DOHH2 (cell line): ENCODE measurements around the gene DRICH1.

Experiments
- EZH2phosphoT487 ChIP-seq: fragments of 200-600 bp; sonication (generic); IDR thresholded peaks from 2 replicates; pipeline ENCODE4 v1.6.1; 2017; ENCODE audit warnings: borderline replicate concordance, mild to moderate bottlenecking, antibody characterized with exemption, low read length, moderate library complexity, mixed read lengths
- TF ChIP-seq, protein P1 (sequence below): fragments of 200-600 bp; sonication (generic); IDR thresholded peaks from one replicate; pipeline ENCODE4 v1.5.1; 2014; ENCODE audit warnings: antibody characterized with exemption, mild to moderate bottlenecking, low read depth, low read length; ENCODE audit not compliant: poor library complexity, severe bottlenecking

DNA sequence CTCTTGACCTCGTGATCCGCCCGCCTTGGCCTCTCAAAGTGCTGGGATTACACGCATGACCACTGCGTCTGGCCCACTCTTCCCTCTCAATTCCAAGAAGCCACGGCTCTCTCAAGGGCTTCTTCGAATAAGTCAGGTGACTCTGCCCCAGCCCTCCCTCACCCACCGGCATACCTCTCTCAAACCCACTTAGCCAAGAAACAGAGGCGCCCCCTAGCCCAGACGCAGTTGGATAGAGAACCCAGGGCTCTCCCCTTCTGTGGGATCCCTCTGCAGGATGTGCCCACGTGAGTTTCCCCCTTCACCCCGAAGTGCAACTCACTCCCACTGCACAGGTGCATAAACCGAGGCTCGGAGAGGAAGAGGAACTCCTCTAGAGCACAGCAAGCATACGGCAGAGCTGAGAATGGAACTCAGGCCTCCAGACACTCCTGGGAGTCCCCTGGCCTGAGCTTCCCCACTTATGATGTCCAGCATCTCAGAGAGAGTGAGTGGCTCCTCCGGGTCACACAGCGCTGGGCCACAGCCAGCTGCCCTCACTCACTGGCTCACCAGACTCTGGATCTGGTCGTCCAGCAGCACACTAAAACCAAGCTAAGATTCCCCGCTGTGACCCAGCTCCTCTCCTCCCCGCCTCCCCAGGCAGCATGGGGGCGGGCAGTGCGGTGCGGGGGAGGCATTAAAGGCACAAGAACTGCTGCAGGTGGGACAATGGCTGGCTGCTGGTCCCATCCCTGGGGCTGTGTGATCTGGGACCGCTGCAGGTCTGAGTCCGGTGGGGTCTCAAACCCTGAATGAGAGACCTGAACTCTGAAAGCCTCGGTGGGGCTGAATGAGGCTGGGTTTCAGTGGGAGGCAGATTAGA is 41.9 kb upstream of the DRICH1 start:
- TF ChIP-seq, protein P1, sequence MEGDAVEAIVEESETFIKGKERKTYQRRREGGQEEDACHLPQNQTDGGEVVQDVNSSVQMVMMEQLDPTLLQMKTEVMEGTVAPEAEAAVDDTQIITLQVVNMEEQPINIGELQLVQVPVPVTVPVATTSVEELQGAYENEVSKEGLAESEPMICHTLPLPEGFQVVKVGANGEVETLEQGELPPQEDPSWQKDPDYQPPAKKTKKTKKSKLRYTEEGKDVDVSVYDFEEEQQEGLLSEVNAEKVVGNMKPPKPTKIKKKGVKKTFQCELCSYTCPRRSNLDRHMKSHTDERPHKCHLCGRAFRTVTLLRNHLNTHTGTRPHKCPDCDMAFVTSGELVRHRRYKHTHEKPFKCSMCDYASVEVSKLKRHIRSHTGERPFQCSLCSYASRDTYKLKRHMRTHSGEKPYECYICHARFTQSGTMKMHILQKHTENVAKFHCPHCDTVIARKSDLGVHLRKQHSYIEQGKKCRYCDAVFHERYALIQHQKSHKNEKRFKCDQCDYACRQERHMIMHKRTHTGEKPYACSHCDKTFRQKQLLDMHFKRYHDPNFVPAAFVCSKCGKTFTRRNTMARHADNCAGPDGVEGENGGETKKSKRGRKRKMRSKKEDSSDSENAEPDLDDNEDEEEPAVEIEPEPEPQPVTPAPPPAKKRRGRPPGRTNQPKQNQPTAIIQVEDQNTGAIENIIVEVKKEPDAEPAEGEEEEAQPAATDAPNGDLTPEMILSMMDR, result no peak
- TF ChIP-seq EZH2phosphoT487, result no peak
